ENCODE measurements around the gene UBE2S.
A peak's percentile ranks its signal among the peaks of the same experiment; 100 is the strongest.

UBE2S gene

GRCh38 chr19:55384131-55384919 is 23.3 kb downstream of the UBE2S start, which contains the start of gene TMEM238:
Gene TMEM238, minus strand, starts transcription at chr19:55384292. Its CDS starts 33 bp downstream, at chr19:55384259.
- no peak for TF ChIP-seq CTCF (IDR thresholded peaks at IDR 0.05; ENCODE audit: low read depth, low read length, missing control alignments)
- H3K4me3 ChIP-seq (ENCODE audit: low read depth, low read length): peak within 1 kb of the TSS; percentile 97
- in situ Hi-C loops (cut with HindIII; ENCODE audit: low sequenced_read_pairs): no loop called here
- no peak for DNase-seq (ENCODE audit: low read depth)

- in situ Hi-C loops (cut with HindIII; ENCODE audit: low sequenced_read_pairs): no loop called here
- no peak for TF ChIP-seq CTCF (IDR thresholded peaks at IDR 0.05; ENCODE audit: low read depth, low read length, missing control alignments)
- no peak for DNase-seq (ENCODE audit: low read depth)
- peak overlapping the region; percentile 26 for H3K4me3 ChIP-seq (ENCODE audit: low read depth, low read length)
Observed at GRCh38 chr19:55383279-55384130, 24.1 kb downstream of the UBE2S start.

DNA sequence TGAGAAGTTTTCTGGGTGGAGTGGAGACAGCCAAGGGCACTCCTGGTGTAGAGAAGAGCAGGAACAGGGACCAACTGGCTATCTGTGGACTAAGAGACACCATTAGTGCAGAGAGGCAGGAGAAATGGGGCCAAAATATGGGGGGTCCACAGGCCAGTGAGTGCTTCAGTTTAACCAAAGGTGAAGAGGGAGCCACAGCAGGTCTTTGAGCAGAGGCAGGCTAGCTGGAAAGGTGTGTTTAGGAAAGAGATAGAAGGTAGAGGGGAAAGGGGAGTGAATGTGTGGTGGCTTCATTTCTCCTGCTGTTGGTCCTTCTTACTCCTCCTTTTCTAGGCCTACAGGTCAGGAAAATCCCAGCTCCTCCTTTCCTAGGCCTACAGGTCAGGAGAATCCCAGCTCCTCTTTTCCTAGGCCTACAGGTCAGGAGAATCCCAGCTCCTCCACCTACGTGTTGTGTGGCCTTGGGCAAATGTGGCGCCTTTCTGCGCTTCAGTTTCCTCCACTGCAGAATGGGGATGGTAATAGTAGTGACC is 25.0 kb downstream of the UBE2S start:
- TF ChIP-seq CTCF (IDR thresholded peaks at IDR 0.05; ENCODE audit: low read depth, low read length, missing control alignments): no peak
- H3K4me3 ChIP-seq (ENCODE audit: low read depth, low read length): no peak overlapping the region
- in situ Hi-C loops (cut with HindIII; ENCODE audit: low sequenced_read_pairs): no loop called here
- no peak for DNase-seq (ENCODE audit: low read depth)

- DNase-seq (ENCODE audit: low read depth): no peak
- in situ Hi-C loops (cut with HindIII; ENCODE audit: low sequenced_read_pairs): no loop called here
Observed at GRCh38 chr19:55382013-55382412, 25.6 kb downstream of the UBE2S start.

DNA sequence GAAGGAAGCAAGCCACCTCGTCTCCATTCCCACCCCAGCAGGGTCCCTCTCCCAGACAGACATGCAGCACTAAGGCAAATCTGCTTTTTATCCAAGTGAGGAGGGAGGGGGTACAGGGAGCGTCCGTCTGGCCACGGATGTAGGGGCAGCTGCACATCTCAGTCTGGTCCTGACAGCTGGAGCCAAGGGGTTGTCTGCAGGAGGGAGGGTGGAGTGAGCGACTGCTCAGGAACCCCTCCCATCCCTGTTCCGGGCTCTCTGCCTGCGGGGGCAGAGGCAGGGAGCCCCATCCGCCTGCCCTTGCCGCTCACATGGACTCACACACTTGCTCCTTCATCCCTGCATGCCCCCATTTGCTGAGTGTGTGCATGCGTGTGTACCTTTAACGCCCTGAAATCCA is 28.4 kb downstream of the UBE2S start:
- no peak for DNase-seq (ENCODE audit: low read depth)
- TF ChIP-seq CTCF (IDR thresholded peaks at IDR 0.05; ENCODE audit: low read depth, low read length, missing control alignments): no peak
- in situ Hi-C loops (cut with HindIII; ENCODE audit: low sequenced_read_pairs): no loop called here
- no peak overlapping the region for H3K4me3 ChIP-seq (ENCODE audit: low read depth, low read length)

More at GRCh38 chr19:55382013-55382412, 25.6 kb downstream of the UBE2S start:
- H3K4me3 ChIP-seq (ENCODE audit: low read depth, low read length): no peak overlapping the region
- TF ChIP-seq CTCF (IDR thresholded peaks at IDR 0.05; ENCODE audit: low read depth, low read length, missing control alignments): no peak

GRCh38 chr19:55377356-55378131 is 30.0 kb downstream of the UBE2S start:
- TF ChIP-seq CTCF (IDR thresholded peaks at IDR 0.05; ENCODE audit: low read depth, low read length, missing control alignments): no peak
- DNase-seq (ENCODE audit: low read depth): no peak
- H3K4me3 ChIP-seq (ENCODE audit: low read depth, low read length): no peak overlapping the region
- in situ Hi-C loops (cut with HindIII; ENCODE audit: low sequenced_read_pairs): no loop called here
